HEK293T (cell line): Measurements from ENCODE around the gene ELAC2.

Source experiments
- BHLHE40 ChIP-seq: fragments of 450-650 bp; IDR thresholded peaks from 2 replicates; pipeline ENCODE4 v1.6.1; 2016; ENCODE audit warnings: mild to moderate bottlenecking, moderate library complexity, borderline replicate concordance
- ELF4 ChIP-seq: fragments of 450-650 bp; IDR thresholded peaks from 2 replicates; pipeline ENCODE4 v1.6.1; 2017; ENCODE audit warnings: antibody characterized with exemption
- FOXA1 ChIP-seq: fragments of 450-650 bp; IDR thresholded peaks from 2 replicates; pipeline ENCODE4 v1.6.1; 2016; ENCODE audit warnings: mild to moderate bottlenecking
- FOXM1 ChIP-seq: fragments of 450-650 bp; IDR thresholded peaks from 2 replicates; pipeline ENCODE4 v1.6.1; 2017; ENCODE audit warnings: mild to moderate bottlenecking, borderline replicate concordance
- SUZ12 ChIP-seq: fragments of 450-650 bp; IDR thresholded peaks from 2 replicates; pipeline ENCODE4 v1.6.1; 2016; ENCODE audit warnings: mild to moderate bottlenecking
- TF ChIP-seq, protein P1 (sequence below): fragments of 450-650 bp; IDR thresholded peaks from 2 replicates; pipeline ENCODE4 v1.6.1; 2016

DNA sequence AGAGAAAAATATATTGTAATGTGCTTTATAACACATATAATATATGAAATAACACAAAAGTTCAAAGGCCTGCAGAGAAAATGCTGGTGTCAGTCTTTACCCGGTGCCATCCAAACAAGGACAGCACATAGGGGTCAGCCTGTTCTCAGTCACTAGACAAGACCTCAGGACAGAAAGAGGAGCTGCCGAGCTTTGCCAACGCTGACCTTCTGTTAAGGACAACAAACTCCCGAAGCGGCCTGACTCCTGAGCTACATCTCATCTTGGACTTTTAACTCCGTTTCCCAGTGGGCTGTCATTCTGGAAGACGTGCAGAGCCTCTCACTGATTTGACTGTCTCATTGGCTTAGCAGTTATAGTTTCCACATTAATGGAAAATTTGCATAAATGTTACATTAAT, 6.9 kb downstream of the ELAC2 start:
- TF ChIP-seq ELF4, result no peak
- TF ChIP-seq SUZ12, result no peak
- no peak for TF ChIP-seq FOXA1
- TF ChIP-seq, protein P1, sequence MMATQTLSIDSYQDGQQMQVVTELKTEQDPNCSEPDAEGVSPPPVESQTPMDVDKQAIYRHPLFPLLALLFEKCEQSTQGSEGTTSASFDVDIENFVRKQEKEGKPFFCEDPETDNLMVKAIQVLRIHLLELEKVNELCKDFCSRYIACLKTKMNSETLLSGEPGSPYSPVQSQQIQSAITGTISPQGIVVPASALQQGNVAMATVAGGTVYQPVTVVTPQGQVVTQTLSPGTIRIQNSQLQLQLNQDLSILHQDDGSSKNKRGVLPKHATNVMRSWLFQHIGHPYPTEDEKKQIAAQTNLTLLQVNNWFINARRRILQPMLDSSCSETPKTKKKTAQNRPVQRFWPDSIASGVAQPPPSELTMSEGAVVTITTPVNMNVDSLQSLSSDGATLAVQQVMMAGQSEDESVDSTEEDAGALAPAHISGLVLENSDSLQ, result no peak
- TF ChIP-seq FOXM1, result no peak
- no peak for TF ChIP-seq BHLHE40
